K562 (cell line): ENCODE measurements around the gene MAU2. TPM values are rescaled to one million over a fixed set of nuclear protein-coding genes. Genes with fewer than 3 reads are reported as not detected.
A peak's percentile ranks its signal among the peaks of the same experiment; 100 is the strongest.

Source experiments
- CBX1 ChIP-seq: sonication (generic); IDR thresholded peaks from 2 replicates; pipeline ENCODE4 v1.6.1; 2016; ENCODE audit warnings: antibody characterized with exemption, low read depth, mild to moderate bottlenecking
- ESRRB ChIP-seq: fragments of 250-450 bp; sonication (Bioruptor Pico); IDR thresholded peaks from 2 replicates; pipeline ENCODE4 v1.5.0; 2020; ENCODE audit warnings: mild to moderate bottlenecking, moderate library complexity, borderline replicate concordance
- GABPB1 ChIP-seq: sonication (generic); formaldehyde crosslinking; IDR thresholded peaks from 2 replicates; pipeline ENCODE4 v1.8.0; 2022; ENCODE audit warnings: mild to moderate bottlenecking, missing genetic modification reagents
- PHB ChIP-seq: fragments of 250-450 bp; sonication (Bioruptor Pico); IDR thresholded peaks from 2 replicates; pipeline ENCODE4 v1.5.0; 2021
- RB1 ChIP-seq: fragments of 450-650 bp; IDR thresholded peaks from 2 replicates; pipeline ENCODE4 v1.6.1; 2017; ENCODE audit warnings: low read depth, mild to moderate bottlenecking
- SIN3A ChIP-seq, 2 experiments: fragments of 150-350 bp in 1 of 2; IDR thresholded peaks; 2 replicates each; pipeline ENCODE4 v1.6.1; 2011 to 2016; ENCODE audit warnings: borderline replicate concordance in 2 of 2, low read depth in 2 of 2, low read length in 2 of 2, mild to moderate bottlenecking in 2 of 2, moderate library complexity in 2 of 2; ENCODE audit not compliant: control insufficient read depth in 1 of 2
- TBP ChIP-seq: optimal IDR thresholded peaks from 2 replicates; pipeline ENCODE3; 2011; ENCODE audit warnings: low read depth, low read length, improper control_type of control experiment
- ZNF282 ChIP-seq: sonication (generic); formaldehyde crosslinking; IDR thresholded peaks from 2 replicates; pipeline ENCODE4 v1.8.1; 2023; ENCODE audit warnings: missing genetic modification reagents
- polyA plus RNA-seq, 8 experiments: library from polyadenylated mRNA; depleted of rRNA in 4 of 8; stranded (reverse) in 5 of 8; unstranded in 3 of 8; fragments of >200 nt; fragmentation: Nextera tagmentation in 2 of 8; fragmentation: Illumina TruSeq in 1 of 8; extraction: Ambion mirVana in 2 of 8; extraction: Trizol in 1 of 8; gene quantifications; 2 replicates each; pipeline versions ENCODE4 v1.2.1 to v1.2.3, GENCODE V29; 2011 to 2014; ENCODE audit warnings: inconsistent platforms in 1 of 8, missing spikeins in 1 of 8
- total RNA-seq, 7 experiments: library from RNA; depleted of rRNA in 6 of 7; stranded (reverse); fragments of >200 nt in 6 of 7; fragmentation: Illumina TruSeq in 2 of 7; extraction: Trizol in 2 of 7; gene quantifications; 2 replicates each; pipeline versions ENCODE4 v1.2.1 to v1.2.3, GENCODE V29; 2011 to 2021; ENCODE audit warnings: low replicate concordance in 1 of 7
- TF ChIP-seq, protein P1 (sequence below): sonication (generic); formaldehyde crosslinking; IDR thresholded peaks from 2 replicates; pipeline ENCODE4 v1.9.0; 2022; ENCODE audit warnings: mild to moderate bottlenecking, missing genetic modification reagents
- TF ChIP-seq, protein P2 (sequence below): sonication (generic); IDR thresholded peaks from 2 replicates; pipeline ENCODE4 v1.6.1; 2016
- TF ChIP-seq, protein P3 (sequence below): fragments of 250-450 bp; sonication (Bioruptor Pico); IDR thresholded peaks from 2 replicates; pipeline ENCODE4 v1.5.0; 2021; ENCODE audit warnings: mild to moderate bottlenecking, borderline replicate concordance
- TF ChIP-seq, protein P4 (sequence below): fragments of 450-650 bp; conservative IDR thresholded peaks from 2 replicates; pipeline ENCODE4 v1.6.1; 2016; ENCODE audit warnings: missing genetic modification characterization, low read depth, mild to moderate bottlenecking, control low read depth, missing compliant biosample characterization
- TF ChIP-seq, protein P5 (sequence below): fragments of 250-450 bp; sonication (Bioruptor Pico); IDR thresholded peaks from 2 replicates; pipeline ENCODE4 v1.5.0; 2021
- TF ChIP-seq, protein P6 (sequence below): sonication (generic); formaldehyde crosslinking; IDR thresholded peaks from 2 replicates; pipeline ENCODE4 v1.5.0; 2020; ENCODE audit warnings: missing genetic modification reagents
- TF ChIP-seq, protein P7 (sequence below): sonication (generic); formaldehyde crosslinking; IDR thresholded peaks from 2 replicates; pipeline ENCODE4 v1.8.1; 2023; ENCODE audit warnings: mild to moderate bottlenecking, missing genetic modification reagents

Gene MAU2
- total and polyA plus RNA-seq, 9 of the 15 experiments (the other 6 are each of a cell fraction or from before 2014, with no cell fraction given): 1.2 to 48.1 (median 19.4) TPM

DNA sequence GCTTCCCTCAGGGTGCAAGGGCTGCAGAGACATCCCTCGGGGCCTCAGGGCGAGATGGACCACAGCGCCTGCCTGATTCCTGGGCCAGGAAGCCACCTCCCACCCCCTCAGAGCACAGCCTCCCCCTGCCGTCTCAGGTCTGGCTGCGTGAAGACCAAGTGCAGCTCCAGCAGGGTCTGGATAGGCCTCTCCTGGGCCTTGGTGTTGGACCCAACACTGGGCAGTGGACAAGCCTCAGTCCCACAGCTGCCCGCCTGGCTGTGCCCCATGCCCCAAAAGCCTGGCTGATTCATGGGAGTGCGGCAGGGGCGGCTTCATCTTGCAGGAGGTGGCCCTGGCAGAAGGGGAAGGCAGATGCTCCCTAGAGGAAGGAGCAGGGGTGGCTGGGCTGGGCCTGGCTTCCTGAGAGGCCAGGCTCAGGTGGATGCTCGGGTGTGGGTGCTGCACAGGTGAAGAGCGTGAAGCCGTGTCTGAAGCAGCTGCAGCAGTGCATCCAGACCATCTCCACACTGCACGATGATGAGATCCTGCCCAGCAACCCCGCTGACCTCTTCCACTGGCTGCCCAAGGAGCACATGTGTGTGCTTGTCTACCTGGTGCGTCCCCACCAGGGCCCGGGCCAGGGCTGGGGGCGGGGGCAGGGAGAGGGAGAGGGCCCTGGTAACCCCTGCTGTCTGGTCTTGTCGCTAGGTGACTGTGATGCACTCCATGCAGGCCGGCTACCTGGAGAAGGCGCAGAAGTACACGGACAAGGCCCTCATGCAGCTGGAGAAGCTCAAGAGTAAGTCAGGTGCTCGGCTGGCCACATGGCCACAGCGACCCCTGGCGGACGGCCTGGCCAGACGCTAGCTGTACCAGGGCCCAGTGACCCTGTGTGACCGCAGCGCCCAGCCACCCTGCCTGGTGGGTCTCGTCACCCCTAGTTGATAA, 21.7 kb downstream of the MAU2 start (continued):
- TF ChIP-seq, protein P1, sequence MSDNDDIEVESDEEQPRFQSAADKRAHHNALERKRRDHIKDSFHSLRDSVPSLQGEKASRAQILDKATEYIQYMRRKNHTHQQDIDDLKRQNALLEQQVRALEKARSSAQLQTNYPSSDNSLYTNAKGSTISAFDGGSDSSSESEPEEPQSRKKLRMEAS (CRISPR knock-in tag): peak; percentile 86
- TF ChIP-seq, protein P2, sequence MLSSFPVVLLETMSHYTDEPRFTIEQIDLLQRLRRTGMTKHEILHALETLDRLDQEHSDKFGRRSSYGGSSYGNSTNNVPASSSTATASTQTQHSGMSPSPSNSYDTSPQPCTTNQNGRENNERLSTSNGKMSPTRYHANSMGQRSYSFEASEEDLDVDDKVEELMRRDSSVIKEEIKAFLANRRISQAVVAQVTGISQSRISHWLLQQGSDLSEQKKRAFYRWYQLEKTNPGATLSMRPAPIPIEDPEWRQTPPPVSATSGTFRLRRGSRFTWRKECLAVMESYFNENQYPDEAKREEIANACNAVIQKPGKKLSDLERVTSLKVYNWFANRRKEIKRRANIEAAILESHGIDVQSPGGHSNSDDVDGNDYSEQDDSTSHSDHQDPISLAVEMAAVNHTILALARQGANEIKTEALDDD: no peak
- TF ChIP-seq, protein P3, sequence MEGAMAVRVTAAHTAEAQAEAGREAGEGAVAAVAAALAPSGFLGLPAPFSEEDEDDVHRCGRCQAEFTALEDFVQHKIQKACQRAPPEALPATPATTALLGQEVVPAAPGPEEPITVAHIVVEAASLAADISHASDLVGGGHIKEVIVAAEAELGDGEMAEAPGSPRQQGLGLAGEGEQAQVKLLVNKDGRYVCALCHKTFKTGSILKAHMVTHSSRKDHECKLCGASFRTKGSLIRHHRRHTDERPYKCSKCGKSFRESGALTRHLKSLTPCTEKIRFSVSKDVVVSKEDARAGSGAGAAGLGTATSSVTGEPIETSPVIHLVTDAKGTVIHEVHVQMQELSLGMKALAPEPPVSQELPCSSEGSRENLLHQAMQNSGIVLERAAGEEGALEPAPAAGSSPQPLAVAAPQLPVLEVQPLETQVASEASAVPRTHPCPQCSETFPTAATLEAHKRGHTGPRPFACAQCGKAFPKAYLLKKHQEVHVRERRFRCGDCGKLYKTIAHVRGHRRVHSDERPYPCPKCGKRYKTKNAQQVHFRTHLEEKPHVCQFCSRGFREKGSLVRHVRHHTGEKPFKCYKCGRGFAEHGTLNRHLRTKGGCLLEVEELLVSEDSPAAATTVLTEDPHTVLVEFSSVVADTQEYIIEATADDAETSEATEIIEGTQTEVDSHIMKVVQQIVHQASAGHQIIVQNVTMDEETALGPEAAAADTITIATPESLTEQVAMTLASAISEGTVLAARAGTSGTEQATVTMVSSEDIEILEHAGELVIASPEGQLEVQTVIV: no peak
- TF ChIP-seq SIN3A (IDR thresholded peaks at IDR 0.05; ENCODE audit: borderline replicate concordance in 2 of 2, control insufficient read depth in 1 of 2, low read depth in 2 of 2, low read length in 2 of 2): no peak
- TF ChIP-seq TBP: no peak
- no peak for TF ChIP-seq ESRRB (CRISPR knock-in tag)
- TF ChIP-seq CBX1: no peak
- TF ChIP-seq GABPB1: no peak; the same call in 1 of the 2 replicates
- TF ChIP-seq ZNF282: no peak
- TF ChIP-seq PHB (CRISPR knock-in tag): no peak
- TF ChIP-seq, protein P4, sequence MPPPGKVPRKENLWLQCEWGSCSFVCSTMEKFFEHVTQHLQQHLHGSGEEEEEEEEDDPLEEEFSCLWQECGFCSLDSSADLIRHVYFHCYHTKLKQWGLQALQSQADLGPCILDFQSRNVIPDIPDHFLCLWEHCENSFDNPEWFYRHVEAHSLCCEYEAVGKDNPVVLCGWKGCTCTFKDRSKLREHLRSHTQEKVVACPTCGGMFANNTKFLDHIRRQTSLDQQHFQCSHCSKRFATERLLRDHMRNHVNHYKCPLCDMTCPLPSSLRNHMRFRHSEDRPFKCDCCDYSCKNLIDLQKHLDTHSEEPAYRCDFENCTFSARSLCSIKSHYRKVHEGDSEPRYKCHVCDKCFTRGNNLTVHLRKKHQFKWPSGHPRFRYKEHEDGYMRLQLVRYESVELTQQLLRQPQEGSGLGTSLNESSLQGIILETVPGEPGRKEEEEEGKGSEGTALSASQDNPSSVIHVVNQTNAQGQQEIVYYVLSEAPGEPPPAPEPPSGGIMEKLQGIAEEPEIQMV: no peak
- TF ChIP-seq, protein P5, sequence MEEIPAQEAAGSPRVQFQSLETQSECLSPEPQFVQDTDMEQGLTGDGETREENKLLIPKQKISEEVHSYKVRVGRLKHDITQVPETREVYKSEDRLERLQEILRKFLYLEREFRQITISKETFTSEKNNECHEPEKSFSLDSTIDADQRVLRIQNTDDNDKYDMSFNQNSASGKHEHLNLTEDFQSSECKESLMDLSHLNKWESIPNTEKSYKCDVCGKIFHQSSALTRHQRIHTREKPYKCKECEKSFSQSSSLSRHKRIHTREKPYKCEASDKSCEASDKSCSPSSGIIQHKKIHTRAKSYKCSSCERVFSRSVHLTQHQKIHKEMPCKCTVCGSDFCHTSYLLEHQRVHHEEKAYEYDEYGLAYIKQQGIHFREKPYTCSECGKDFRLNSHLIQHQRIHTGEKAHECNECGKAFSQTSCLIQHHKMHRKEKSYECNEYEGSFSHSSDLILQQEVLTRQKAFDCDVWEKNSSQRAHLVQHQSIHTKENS (CRISPR knock-in tag): no peak
- TF ChIP-seq, protein P6, sequence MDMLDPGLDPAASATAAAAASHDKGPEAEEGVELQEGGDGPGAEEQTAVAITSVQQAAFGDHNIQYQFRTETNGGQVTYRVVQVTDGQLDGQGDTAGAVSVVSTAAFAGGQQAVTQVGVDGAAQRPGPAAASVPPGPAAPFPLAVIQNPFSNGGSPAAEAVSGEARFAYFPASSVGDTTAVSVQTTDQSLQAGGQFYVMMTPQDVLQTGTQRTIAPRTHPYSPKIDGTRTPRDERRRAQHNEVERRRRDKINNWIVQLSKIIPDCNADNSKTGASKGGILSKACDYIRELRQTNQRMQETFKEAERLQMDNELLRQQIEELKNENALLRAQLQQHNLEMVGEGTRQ: peak; percentile 40
- TF ChIP-seq, protein P7, sequence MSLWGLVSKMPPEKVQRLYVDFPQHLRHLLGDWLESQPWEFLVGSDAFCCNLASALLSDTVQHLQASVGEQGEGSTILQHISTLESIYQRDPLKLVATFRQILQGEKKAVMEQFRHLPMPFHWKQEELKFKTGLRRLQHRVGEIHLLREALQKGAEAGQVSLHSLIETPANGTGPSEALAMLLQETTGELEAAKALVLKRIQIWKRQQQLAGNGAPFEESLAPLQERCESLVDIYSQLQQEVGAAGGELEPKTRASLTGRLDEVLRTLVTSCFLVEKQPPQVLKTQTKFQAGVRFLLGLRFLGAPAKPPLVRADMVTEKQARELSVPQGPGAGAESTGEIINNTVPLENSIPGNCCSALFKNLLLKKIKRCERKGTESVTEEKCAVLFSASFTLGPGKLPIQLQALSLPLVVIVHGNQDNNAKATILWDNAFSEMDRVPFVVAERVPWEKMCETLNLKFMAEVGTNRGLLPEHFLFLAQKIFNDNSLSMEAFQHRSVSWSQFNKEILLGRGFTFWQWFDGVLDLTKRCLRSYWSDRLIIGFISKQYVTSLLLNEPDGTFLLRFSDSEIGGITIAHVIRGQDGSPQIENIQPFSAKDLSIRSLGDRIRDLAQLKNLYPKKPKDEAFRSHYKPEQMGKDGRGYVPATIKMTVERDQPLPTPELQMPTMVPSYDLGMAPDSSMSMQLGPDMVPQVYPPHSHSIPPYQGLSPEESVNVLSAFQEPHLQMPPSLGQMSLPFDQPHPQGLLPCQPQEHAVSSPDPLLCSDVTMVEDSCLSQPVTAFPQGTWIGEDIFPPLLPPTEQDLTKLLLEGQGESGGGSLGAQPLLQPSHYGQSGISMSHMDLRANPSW: no peak
- peak; percentile 80 for TF ChIP-seq RB1
